H9 (cell line): Measurements from ENCODE around the gene TEX54. TPM values are rescaled to one million over a fixed set of nuclear protein-coding genes. Genes with fewer than 3 reads are reported as not detected.

Experiments
- DNase-seq: peaks from one replicate; pipeline ENCODE4 v3.0.0-alpha.2; 2017
- H2AFZ ChIP-seq: one replicate; pipeline ENCODE4 v1.6.1; 2013; ENCODE audit warnings: mild to moderate bottlenecking, low read length, control low read depth, moderate library complexity
- H2AK5ac ChIP-seq: 2 replicates; pipeline ENCODE4 v1.6.1; 2013; ENCODE audit warnings: low read length, control low read depth, mixed read lengths; ENCODE audit not compliant: insufficient read length
- H2BK120ac ChIP-seq: one replicate; pipeline ENCODE4 v1.6.1; 2013; ENCODE audit warnings: low read depth, mild to moderate bottlenecking, low read length, control low read depth, inconsistent platforms; ENCODE audit not compliant: poor library complexity, severe bottlenecking
- H2BK12ac ChIP-seq: 2 replicates; pipeline ENCODE4 v1.6.1; 2013; ENCODE audit warnings: low read length, control low read depth, mixed read lengths, low read depth; ENCODE audit not compliant: insufficient read length
- H2BK15ac ChIP-seq: 2 replicates; pipeline ENCODE4 v1.6.1; 2013; ENCODE audit warnings: low read depth, low read length, control low read depth
- H2BK20ac ChIP-seq: one replicate; pipeline ENCODE4 v1.6.1; 2013; ENCODE audit warnings: low read depth, mild to moderate bottlenecking, low read length, control low read depth, inconsistent platforms; ENCODE audit not compliant: poor library complexity, severe bottlenecking
- H2BK5ac ChIP-seq: 2 replicates; pipeline ENCODE4 v1.6.1; 2013; ENCODE audit warnings: low read length, control low read depth, mixed read lengths; ENCODE audit not compliant: insufficient read length
- H3K14ac ChIP-seq: 2 replicates; pipeline ENCODE4 v1.6.1; 2013; ENCODE audit warnings: low read length, control low read depth; ENCODE audit not compliant: insufficient read depth
- H3K18ac ChIP-seq: 2 replicates; pipeline ENCODE4 v1.6.1; 2013; ENCODE audit warnings: low read depth, mild to moderate bottlenecking, mixed read lengths, low read length, control low read depth; ENCODE audit not compliant: insufficient read length
- H3K23ac ChIP-seq: 2 replicates; pipeline ENCODE4 v1.6.1; 2013; ENCODE audit warnings: low read length, control low read depth, mixed read lengths, low read depth; ENCODE audit not compliant: insufficient read length
- H3K23me2 ChIP-seq: 2 replicates; pipeline ENCODE4 v1.6.1; 2013; ENCODE audit warnings: low read depth, mild to moderate bottlenecking, mixed read lengths, low read length, control low read depth; ENCODE audit not compliant: insufficient read length, poor library complexity, severe bottlenecking
- H3K27ac ChIP-seq: 2 replicates; pipeline ENCODE4 v1.5.1; 2013; ENCODE audit warnings: low read length, control low read depth, mixed read lengths, low read depth; ENCODE audit not compliant: insufficient read length
- H3K27me3 ChIP-seq: 2 replicates; pipeline ENCODE4 v1.6.1; 2013; ENCODE audit warnings: low read length, control low read depth, inconsistent platforms; ENCODE audit not compliant: insufficient read depth
- H3K4ac ChIP-seq: 2 replicates; pipeline ENCODE4 v1.6.1; 2013; ENCODE audit warnings: low read depth, mild to moderate bottlenecking, control low read depth, inconsistent platforms, low read length, moderate library complexity
- H3K4me1 ChIP-seq: 2 replicates; pipeline ENCODE4 v1.6.1; 2013; ENCODE audit warnings: low read length, control low read depth, inconsistent platforms; ENCODE audit not compliant: insufficient read depth
- H3K4me2 ChIP-seq: 2 replicates; pipeline ENCODE4 v1.6.1; 2013; ENCODE audit warnings: low read length, control low read depth, mixed read lengths; ENCODE audit not compliant: insufficient read length, insufficient read depth
- H3K56ac ChIP-seq: 2 replicates; pipeline ENCODE4 v1.6.1; 2013; ENCODE audit warnings: low read depth, mild to moderate bottlenecking, mixed read lengths, low read length, control low read depth; ENCODE audit not compliant: insufficient read length
- H3K79me1 ChIP-seq: 2 replicates; pipeline ENCODE4 v1.6.1; 2013; ENCODE audit warnings: low read depth, mild to moderate bottlenecking, moderate library complexity, low read length, control low read depth, inconsistent platforms; ENCODE audit not compliant: insufficient read depth, poor library complexity, severe bottlenecking
- H3K79me2 ChIP-seq: 2 replicates; pipeline ENCODE4 v1.6.1; 2013; ENCODE audit warnings: low read length, control low read depth, inconsistent platforms; ENCODE audit not compliant: insufficient read depth
- H3K9ac ChIP-seq: 2 replicates; pipeline ENCODE4 v1.6.1; 2013; ENCODE audit warnings: low read length, control low read depth, mixed read lengths; ENCODE audit not compliant: insufficient read length; ENCODE audit errors: extremely low read depth
- H3K9me3 ChIP-seq: one replicate; pipeline ENCODE4 v1.6.1; 2013; ENCODE audit warnings: low read depth, low read length, inconsistent platforms; ENCODE audit not compliant: control insufficient read depth
- H3T11ph ChIP-seq: one replicate; pipeline ENCODE4 v1.6.1; 2013; ENCODE audit warnings: mild to moderate bottlenecking, low read length, control low read depth, inconsistent platforms
- H4K20me1 ChIP-seq: one replicate; pipeline ENCODE4 v1.6.1; 2013; ENCODE audit not compliant: control insufficient read depth, insufficient read length, insufficient read depth
- H4K5ac ChIP-seq: 2 replicates; pipeline ENCODE4 v1.6.1; 2013; ENCODE audit warnings: low read depth, mild to moderate bottlenecking, mixed read lengths, low read length, control low read depth; ENCODE audit not compliant: insufficient read length
- H4K8ac ChIP-seq: replicated peaks from 2 replicates; pipeline ENCODE4 v1.6.1; 2013; ENCODE audit warnings: low read length, control low read depth, mixed read lengths, low read depth; ENCODE audit not compliant: insufficient read length
- H4K91ac ChIP-seq: 2 replicates; pipeline ENCODE4 v1.6.1; 2013; ENCODE audit warnings: low read depth, mild to moderate bottlenecking, moderate library complexity, mixed read lengths, low read length, control low read depth; ENCODE audit not compliant: insufficient read length
- H3K27ac Mint-ChIP-seq, 3 experiments: 2 replicates in 2 of 3; 3 replicates in 1 of 3; pipeline ENCODE4 v1.8.0; 2020 to 2021; ENCODE audit warnings: mixed read lengths in 3 of 3, mild to moderate bottlenecking in 1 of 3, moderate library complexity in 1 of 3
- H3K27me3 Mint-ChIP-seq: 2 replicates; pipeline ENCODE4 v1.8.0; 2021; ENCODE audit warnings: low read depth, mild to moderate bottlenecking, moderate library complexity, mixed read lengths
- H3K36me3 Mint-ChIP-seq, 3 experiments: 2 replicates in 2 of 3; 3 replicates in 1 of 3; pipeline ENCODE4 v1.8.0; 2020 to 2021; ENCODE audit warnings: low read depth in 3 of 3, mixed read lengths in 3 of 3; ENCODE audit not compliant: insufficient read depth in 1 of 3
- H3K4me1 Mint-ChIP-seq, 2 experiments: 2 replicates each; pipeline ENCODE4 v1.8.0; 2020; ENCODE audit warnings: mixed read lengths in 2 of 2
- H3K4me3 Mint-ChIP-seq, 2 experiments: 2 replicates in 1 of 2; 3 replicates in 1 of 2; pipeline ENCODE4 v1.8.0; 2020 to 2021; ENCODE audit warnings: mild to moderate bottlenecking in 2 of 2, mixed read lengths in 2 of 2, moderate library complexity in 1 of 2
- H3K9me3 Mint-ChIP-seq, 2 experiments: 2 replicates in 1 of 2; 3 replicates in 1 of 2; pipeline ENCODE4 v1.8.0; 2020; ENCODE audit warnings: mild to moderate bottlenecking in 2 of 2, mixed read lengths in 2 of 2, moderate library complexity in 1 of 2
- CTCF ChIP-seq: fragments of 200-600 bp; sonication (generic); conservative IDR thresholded peaks from 3 replicates; pipeline ENCODE4 v1.8.0; 2021; ENCODE audit warnings: antibody characterized with exemption, mild to moderate bottlenecking
- WGBS: extraction: QIAGEN DNeasy Blood & Tissue Kit; methylation state at CpG from one replicate; pipeline ENCODE4 v1.1.7; 2013; ENCODE audit warnings: missing lambda C conversion rate, low lambda C conversion rate, mixed read lengths; ENCODE audit not compliant: insufficient read length; ENCODE audit errors: extremely low coverage; 5-methylcytosine and 5-hydroxymethylcytosine counted together
- long read RNA-seq: library from polyadenylated mRNA; unstranded; transcript quantifications from one replicate; pipeline ENCODE4 v2.0.0, GENCODE V29; 2020
- total RNA-seq: library from RNA; stranded (reverse); gene quantifications from 2 replicates; pipeline ENCODE4 v1.2.1, GENCODE V29; 2021

Gene TEX54
- total RNA-seq, result 0.53 and 1.2 TPM in 2 replicates
- long read RNA-seq, result 0 reads

- Histone ChIP-seq H2BK12ac (no peak within 1 kb of the TSS), H3K27ac (no peak within 1 kb of the TSS), H2BK20ac (no peak within 1 kb of the TSS), H3K14ac (peak within 1 kb of the TSS; percentile 99), H2BK15ac (no peak within 1 kb of the TSS), H2BK120ac (no peak within 1 kb of the TSS), H4K20me1 (no peaks in the 10 kb centered on the region), H2BK5ac (peak within 1 kb of the TSS; percentile 41), H3K9ac (peak within 1 kb of the TSS; percentile 85), H3T11ph (no peak within 1 kb of the TSS), H2AFZ (no peak within 1 kb of the TSS), H3K23me2 (peaks cover 10% of the 10 kb centered on the region), H3K23ac (no peak within 1 kb of the TSS), H3K79me1 (peaks cover under 1% of the 10 kb centered on the region), H3K18ac (peak within 1 kb of the TSS; percentile 99), H4K5ac (no peak within 1 kb of the TSS), H3K9me3 (no peaks in the 10 kb centered on the region), H3K27me3 (no peaks in the 10 kb centered on the region), H2AK5ac (no peak within 1 kb of the TSS), H3K4me2 (peak within 1 kb of the TSS; percentile 91), H3K56ac (no peak within 1 kb of the TSS), H3K4ac (no peak within 1 kb of the TSS; the same call in 1 of the 2 replicates), H3K4me1 (no peaks in the 10 kb centered on the region), H3K79me2 (peaks cover 6% of the 10 kb centered on the region; the same call in 1 of the 2 replicates), H4K91ac (no peak within 1 kb of the TSS), H4K8ac (no peak within 1 kb of the TSS)
- H3K27ac Mint-ChIP-seq, result peak within 1 kb of the TSS; percentile 100
- peaks cover 17 to 24% of the 10 kb centered on the region in 2 experiments for H3K4me1 Mint-ChIP-seq
- H3K36me3 Mint-ChIP-seq, result peaks cover 31 to 55% (median 54%) of the 10 kb centered on the region in 3 experiments
- H3K4me3 Mint-ChIP-seq, result peak within 1 kb of the TSS; percentile 99 to 100
- WGBS, result no CpG with 5 or more reads among the region's 40 CpGs
- no peak for DNase-seq
- no peaks in the 10 kb centered on the region for H3K27me3 Mint-ChIP-seq
- H3K9me3 Mint-ChIP-seq, result no peaks in the 10 kb centered on the region; a peak in 1 of 5 replicates
- no peak for TF ChIP-seq CTCF
Measured at GRCh38 chr11:62832336-62833234, at the start of gene TEX54. Gene TEX54, minus strand, starts transcription at chr11:62832841.
